ENCODE data around the gene ZNF784. TPM values are rescaled to one million over a fixed set of nuclear protein-coding genes. Genes with fewer than 3 reads are reported as not detected.

The ZNF784 gene
- total RNA-seq, 1 experiment from 2014 or later, result 9.9 TPM

DNA sequence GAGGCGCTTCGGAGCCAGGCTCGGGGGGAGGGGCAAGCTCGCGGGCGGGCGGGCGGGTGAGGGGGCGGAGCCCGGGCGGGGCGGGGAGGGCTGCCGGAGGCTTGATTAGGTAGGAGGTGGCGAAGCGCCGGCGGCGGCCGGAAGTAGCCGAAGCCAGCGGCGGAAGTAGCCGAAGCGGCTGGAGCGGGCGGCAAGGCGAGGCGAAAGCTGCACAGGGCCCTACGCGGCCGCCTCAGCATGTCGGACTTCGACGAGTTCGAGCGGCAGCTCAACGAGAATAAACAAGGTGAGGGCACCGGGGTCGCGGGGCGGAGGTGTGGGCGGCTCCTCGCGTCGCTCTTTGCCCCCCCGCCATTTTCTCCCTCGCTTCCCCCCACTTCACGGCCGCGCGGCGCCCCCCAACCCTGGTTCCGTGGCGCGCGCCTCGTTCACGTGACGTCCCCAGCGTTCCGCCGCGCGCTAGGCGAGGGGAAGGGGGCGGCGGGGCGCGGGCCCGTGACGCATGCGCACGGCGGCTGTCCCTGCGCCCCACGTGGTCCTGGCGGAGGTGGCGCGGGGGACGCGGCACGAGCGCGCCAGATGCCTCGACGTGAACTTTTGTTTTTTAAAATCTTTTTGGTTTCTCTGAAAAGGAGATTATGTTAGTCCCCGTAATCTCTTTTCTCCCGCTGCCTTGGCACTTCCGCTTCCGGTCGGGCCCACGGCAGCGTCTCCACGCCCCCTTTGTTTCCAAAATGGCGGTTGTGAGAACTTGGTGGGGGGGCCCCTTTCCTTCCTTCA is 30.7 kb upstream of the ZNF784 start, which contains the start of gene U2AF2 (continued):
- TF ChIP-seq RELA (CRISPR knock-in tag; IDR thresholded peaks at IDR 0.05; ENCODE audit: borderline replicate concordance) (no peak), MLX (CRISPR knock-in tag; IDR thresholded peaks at IDR 0.05) (no peak), ZNF423 (CRISPR knock-in tag; IDR thresholded peaks at IDR 0.05) (no peak), ZNF416 (CRISPR knock-in tag; IDR thresholded peaks at IDR 0.05) (no peak), KAT7 (CRISPR knock-in tag; IDR thresholded peaks at IDR 0.05; ENCODE audit: borderline replicate concordance) (peak; percentile 39; the same call in 1 of the 2 replicates), JAZF1 (CRISPR knock-in tag; IDR thresholded peaks at IDR 0.05) (no peak), USF1 (CRISPR knock-in tag; IDR thresholded peaks at IDR 0.05) (peak; percentile 86), ZSCAN18 (CRISPR knock-in tag; IDR thresholded peaks at IDR 0.05) (no peak), ZNF219 (CRISPR knock-in tag; IDR thresholded peaks at IDR 0.05; ENCODE audit: borderline replicate concordance) (no peak), NR3C1 (CRISPR knock-in tag; conservative IDR thresholded peaks at IDR 0.05; ENCODE audit: low read depth) (no peak), ZNF396 (CRISPR knock-in tag; IDR thresholded peaks at IDR 0.05; ENCODE audit: borderline replicate concordance) (no peak), NFYB (CRISPR knock-in tag; conservative IDR thresholded peaks at IDR 0.05; ENCODE audit: low read depth) (no peak), GTF2I (CRISPR knock-in tag; conservative IDR thresholded peaks at IDR 0.05) (no peak), ZBTB43 (CRISPR knock-in tag; IDR thresholded peaks at IDR 0.05) (no peak)
- TF ChIP-seq, protein P1, sequence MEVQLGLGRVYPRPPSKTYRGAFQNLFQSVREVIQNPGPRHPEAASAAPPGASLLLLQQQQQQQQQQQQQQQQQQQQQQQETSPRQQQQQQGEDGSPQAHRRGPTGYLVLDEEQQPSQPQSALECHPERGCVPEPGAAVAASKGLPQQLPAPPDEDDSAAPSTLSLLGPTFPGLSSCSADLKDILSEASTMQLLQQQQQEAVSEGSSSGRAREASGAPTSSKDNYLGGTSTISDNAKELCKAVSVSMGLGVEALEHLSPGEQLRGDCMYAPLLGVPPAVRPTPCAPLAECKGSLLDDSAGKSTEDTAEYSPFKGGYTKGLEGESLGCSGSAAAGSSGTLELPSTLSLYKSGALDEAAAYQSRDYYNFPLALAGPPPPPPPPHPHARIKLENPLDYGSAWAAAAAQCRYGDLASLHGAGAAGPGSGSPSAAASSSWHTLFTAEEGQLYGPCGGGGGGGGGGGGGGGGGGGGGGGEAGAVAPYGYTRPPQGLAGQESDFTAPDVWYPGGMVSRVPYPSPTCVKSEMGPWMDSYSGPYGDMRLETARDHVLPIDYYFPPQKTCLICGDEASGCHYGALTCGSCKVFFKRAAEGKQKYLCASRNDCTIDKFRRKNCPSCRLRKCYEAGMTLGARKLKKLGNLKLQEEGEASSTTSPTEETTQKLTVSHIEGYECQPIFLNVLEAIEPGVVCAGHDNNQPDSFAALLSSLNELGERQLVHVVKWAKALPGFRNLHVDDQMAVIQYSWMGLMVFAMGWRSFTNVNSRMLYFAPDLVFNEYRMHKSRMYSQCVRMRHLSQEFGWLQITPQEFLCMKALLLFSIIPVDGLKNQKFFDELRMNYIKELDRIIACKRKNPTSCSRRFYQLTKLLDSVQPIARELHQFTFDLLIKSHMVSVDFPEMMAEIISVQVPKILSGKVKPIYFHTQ (CRISPR knock-in tag; IDR thresholded peaks at IDR 0.05), result no peak
- TF ChIP-seq, protein P2, sequence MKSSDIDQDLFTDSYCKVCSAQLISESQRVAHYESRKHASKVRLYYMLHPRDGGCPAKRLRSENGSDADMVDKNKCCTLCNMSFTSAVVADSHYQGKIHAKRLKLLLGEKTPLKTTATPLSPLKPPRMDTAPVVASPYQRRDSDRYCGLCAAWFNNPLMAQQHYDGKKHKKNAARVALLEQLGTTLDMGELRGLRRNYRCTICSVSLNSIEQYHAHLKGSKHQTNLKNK (CRISPR knock-in tag; IDR thresholded peaks at IDR 0.05), result no peak
- TF ChIP-seq, protein P3, sequence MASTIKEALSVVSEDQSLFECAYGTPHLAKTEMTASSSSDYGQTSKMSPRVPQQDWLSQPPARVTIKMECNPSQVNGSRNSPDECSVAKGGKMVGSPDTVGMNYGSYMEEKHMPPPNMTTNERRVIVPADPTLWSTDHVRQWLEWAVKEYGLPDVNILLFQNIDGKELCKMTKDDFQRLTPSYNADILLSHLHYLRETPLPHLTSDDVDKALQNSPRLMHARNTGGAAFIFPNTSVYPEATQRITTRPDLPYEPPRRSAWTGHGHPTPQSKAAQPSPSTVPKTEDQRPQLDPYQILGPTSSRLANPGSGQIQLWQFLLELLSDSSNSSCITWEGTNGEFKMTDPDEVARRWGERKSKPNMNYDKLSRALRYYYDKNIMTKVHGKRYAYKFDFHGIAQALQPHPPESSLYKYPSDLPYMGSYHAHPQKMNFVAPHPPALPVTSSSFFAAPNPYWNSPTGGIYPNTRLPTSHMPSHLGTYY (CRISPR knock-in tag; IDR thresholded peaks at IDR 0.05), result no peak
